Eye (tissue), 1 donor: ENCODE data around the gene CLRN1.

Experiments used
- DNase-seq: peaks from one replicate; pipeline ENCODE4 v3.0.0-alpha.2; 2015

CLRN1 gene

GRCh38 chr3:150917951-150918350 is 54.6 kb downstream of the CLRN1 start:
- DNase-seq, result no peak

GRCh38 chr3:150913133-150913922 is 59.2 kb downstream of the CLRN1 start:
- peak; percentile 50 for DNase-seq

GRCh38 chr3:150912501-150912900 is 60.0 kb downstream of the CLRN1 start:
- no peak for DNase-seq

- DNase-seq, result peak; percentile 19
Observed at GRCh38 chr3:150911771-150912170, 60.8 kb downstream of the CLRN1 start.

GRCh38 chr3:150906461-150906860 is 66.1 kb downstream of the CLRN1 start:
- no peak for DNase-seq

- no peak for DNase-seq
Observed at GRCh38 chr3:150905746-150906145, 66.8 kb downstream of the CLRN1 start.

GRCh38 chr3:150905339-150905738 is 67.2 kb downstream of the CLRN1 start, which contains the start of gene MINDY4B:
Gene MINDY4B, minus strand, starts transcription at chr3:150905439. Its CDS starts 0 bp downstream, at chr3:150905439.
- DNase-seq, result no peak

GRCh38 chr3:150902988-150903387 is 69.5 kb downstream of the CLRN1 start:
- DNase-seq, result no peak

- no peak for DNase-seq
Observed at GRCh38 chr3:150901793-150902192, 70.7 kb downstream of the CLRN1 start.

GRCh38 chr3:150899141-150899540 is 73.4 kb downstream of the CLRN1 start:
- no peak for DNase-seq

- no peak for DNase-seq
Observed at GRCh38 chr3:150898046-150898754, 74.3 kb downstream of the CLRN1 start.

- no peak for DNase-seq
Observed at GRCh38 chr3:150897592-150897991, 74.9 kb downstream of the CLRN1 start.

- DNase-seq, result no peak
Observed at GRCh38 chr3:150890831-150891230, 81.7 kb downstream of the CLRN1 start.

GRCh38 chr3:150890295-150890694 is 82.2 kb downstream of the CLRN1 start:
- DNase-seq, result no peak

GRCh38 chr3:150889106-150889505 is 83.4 kb downstream of the CLRN1 start:
- no peak for DNase-seq

- DNase-seq, result no peak
Observed at GRCh38 chr3:150887031-150887430, 85.5 kb downstream of the CLRN1 start.

- no peak for DNase-seq
Observed at GRCh38 chr3:150885535-150885934, 87.0 kb downstream of the CLRN1 start.

- DNase-seq, result no peak
Observed at GRCh38 chr3:150878996-150879575, 93.4 kb downstream of the CLRN1 start.

GRCh38 chr3:150878290-150878689 is 94.2 kb downstream of the CLRN1 start:
- DNase-seq, result no peak

- DNase-seq, result no peak
Observed at GRCh38 chr3:150877303-150877702, 95.2 kb downstream of the CLRN1 start.

GRCh38 chr3:150876611-150877265 is 95.8 kb downstream of the CLRN1 start:
- DNase-seq, result no peak
